GM19023 (cell line): ENCODE data around the gene PRDM11.

Source experiments
- ATAC-seq: cut with Tn5 transposase; IDR thresholded peaks from one replicate; pipeline ENCODE4 v1.9.1; 2021; ENCODE audit warnings: mild to moderate bottlenecking, moderate library complexity; ENCODE audit not compliant: unreplicated experiment

The PRDM11 gene

DNA sequence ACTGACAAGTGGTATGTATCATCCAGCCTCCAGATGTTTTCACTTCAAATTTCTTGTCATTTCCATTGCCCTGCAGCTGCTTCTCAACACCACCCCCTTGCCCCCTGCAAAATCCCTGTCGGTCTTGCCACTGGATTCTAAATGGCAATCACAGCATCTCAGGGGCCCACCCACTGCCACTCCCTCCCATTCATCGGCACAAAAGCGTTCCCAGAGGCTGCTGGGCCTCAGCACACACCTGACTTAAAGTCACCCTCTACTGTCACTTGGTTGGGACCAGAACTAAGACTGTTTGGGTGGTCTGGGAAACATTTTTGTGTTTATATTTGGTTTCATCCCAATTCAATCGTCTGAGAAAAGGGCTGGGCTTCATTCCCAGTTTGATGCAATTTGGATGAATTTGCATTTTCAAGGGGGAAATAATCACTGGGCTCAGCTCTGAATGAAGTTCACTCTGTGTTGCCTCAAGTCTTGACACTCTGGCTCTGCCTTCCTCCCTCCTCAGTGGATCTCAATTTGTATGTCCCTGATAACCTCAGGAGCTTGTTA, 112.6 kb downstream of the PRDM11 start:
- ATAC-seq, result no peak

DNA sequence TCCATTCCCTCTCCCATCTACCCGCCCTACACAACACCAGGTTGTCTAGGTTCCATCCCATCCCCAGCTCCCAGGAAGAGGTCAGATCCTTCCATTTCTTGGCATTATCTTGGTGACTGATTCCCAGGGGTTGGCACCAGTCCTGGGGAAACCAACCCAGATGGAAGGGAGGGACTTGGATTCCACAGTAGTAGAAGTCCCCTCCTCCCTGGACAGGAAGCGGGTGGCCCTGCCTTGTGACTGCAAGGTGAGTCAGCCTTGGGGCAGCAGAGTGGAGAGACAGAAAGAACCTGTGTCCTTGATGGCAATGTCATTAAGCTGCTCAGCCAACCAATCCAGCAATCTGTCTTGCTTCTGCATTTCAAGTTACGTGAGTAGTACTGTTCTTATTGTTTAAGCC, 113.2 kb downstream of the PRDM11 start:
- no peak for ATAC-seq

GRCh38 chr11:45260071-45260470, 113.6 kb downstream of the PRDM11 start:
- ATAC-seq, result no peak

DNA sequence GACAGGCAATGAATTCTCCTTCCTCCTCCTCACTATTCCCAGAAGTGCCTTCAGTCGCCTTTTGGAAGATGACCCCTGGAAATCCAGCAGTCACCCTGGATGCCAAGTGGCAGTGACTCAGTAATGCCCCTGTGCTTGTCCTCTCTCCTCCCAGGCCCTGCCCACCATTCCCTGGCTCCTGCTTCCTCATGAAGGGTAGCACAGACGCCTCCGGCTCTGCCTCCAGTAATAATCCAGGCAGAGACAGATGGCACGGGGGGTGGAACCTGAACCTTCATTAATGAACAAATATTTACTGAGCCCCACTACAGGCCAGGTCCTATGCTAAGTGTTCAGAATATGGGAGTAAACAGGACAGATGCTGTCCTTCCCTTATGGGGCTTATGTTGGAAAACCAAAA, 116.5 kb downstream of the PRDM11 start:
- no peak for ATAC-seq

GRCh38 chr11:45263773-45264172, 117.3 kb downstream of the PRDM11 start:
- ATAC-seq, result no peak

DNA sequence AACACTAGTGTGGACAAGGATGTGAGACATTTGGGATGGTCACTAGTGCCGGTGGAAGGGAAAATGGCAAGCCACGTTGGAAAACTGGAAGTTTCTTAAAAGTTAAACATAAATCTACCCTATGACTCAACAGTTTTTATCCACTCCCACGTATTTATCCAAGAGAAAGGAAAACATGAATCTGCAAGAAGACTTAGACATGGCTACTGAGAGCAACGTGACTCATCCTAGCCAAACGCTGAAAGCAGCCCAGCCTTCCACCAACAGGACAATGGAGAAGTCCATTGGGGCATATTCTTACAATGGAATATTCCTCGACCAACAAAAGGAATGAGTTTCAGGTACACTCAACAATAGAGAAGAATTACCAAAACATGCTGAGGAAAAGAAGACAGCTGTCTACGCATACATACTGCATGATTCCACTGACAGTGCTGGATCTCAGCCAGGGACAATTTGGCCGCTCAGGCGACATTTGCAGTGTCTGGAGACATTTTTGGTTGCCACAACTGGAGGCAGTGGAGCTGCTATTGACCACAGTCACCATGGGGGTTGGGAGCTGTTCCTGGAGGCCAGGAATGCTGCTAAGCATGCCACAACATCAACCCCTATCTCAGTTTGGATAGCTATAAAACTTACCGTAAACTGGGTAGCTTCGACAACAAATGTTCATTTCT, 118.5 kb downstream of the PRDM11 start:
- no peak for ATAC-seq

- ATAC-seq, result no peak
These were observed 119.7 kb downstream of the PRDM11 start for GRCh38 chr11:45265969-45266675.

GRCh38 chr11:45266676-45267020, 120.2 kb downstream of the PRDM11 start:
- no peak for ATAC-seq

- ATAC-seq, result no peak
These were observed 120.6 kb downstream of the PRDM11 start for GRCh38 chr11:45267052-45267451.

DNA sequence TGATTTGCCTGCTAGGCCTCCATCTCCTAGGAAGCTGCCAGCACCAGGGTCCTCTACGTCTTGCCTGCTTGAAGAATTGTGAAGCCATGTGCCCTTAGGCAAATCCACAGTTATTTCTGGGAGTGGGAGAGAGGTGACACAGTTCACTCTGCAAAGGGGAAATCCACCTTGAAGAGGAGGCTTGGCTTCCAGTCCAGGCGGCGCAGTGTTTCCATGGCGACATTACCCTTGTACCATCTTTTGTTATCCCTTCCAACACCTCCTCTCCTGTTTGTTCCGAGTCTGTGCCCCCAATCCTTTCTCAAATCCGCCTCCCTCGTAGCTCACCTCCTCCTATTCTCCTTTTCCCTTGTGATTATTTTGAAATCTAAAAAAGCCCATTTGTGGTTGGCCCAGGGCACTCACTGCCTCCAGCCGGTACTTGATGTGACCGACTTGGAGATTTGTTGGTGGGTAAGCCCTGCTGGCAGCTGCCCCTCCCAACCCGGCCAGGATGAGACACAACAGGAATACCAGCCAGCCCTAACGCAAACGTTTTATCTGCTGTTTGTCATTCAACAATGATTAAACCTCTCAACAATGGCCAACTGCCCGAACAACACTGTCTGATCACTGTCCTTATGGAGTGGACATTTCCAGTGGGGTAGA, 121.3 kb downstream of the PRDM11 start:
- ATAC-seq, result no peak

DNA sequence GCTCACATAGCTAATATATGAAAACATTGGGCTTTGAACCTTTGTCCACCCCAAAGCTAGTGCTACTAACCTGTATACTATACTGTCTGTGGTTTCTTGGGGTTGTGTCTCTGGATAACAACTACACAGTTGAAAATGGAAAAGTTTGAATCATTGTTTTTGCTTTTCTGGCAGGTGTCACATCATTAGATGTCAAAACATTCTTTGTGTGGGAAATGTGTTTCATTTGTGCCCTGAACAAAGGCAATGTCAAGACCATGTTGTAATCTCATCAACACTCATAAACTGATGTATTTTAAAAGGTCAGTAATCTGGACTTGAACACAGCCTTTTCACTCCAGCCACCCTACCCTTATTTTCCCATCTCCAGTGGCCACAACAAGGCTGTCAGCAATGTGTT, 123.2 kb downstream of the PRDM11 start:
- ATAC-seq, result no peak

GRCh38 chr11:45270946-45271716, 124.7 kb downstream of the PRDM11 start:
- ATAC-seq, result no peak

DNA sequence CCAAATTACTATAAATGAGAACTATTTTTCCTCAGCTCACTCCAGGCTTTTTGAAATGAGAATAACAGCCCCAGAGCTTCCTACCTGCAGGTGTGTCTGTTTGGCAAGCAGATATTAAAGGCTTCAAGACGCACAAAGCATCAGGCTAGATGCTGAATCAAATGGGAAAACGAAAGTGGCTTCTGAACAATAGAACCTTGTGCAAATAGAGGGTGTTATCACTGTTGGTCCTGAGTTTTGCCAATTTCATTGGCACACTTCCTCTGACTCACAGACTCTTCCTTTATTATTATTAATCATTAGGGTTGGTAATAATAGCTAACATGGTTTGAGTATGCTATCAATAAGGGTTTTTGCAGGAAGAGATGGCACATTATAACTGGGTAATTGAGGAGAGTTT, 126.3 kb downstream of the PRDM11 start:
- ATAC-seq, result no peak

GRCh38 chr11:45273509-45273908, 127.1 kb downstream of the PRDM11 start:
- ATAC-seq, result no peak

- no peak for ATAC-seq
These were observed 127.8 kb downstream of the PRDM11 start for GRCh38 chr11:45274206-45274605.

DNA sequence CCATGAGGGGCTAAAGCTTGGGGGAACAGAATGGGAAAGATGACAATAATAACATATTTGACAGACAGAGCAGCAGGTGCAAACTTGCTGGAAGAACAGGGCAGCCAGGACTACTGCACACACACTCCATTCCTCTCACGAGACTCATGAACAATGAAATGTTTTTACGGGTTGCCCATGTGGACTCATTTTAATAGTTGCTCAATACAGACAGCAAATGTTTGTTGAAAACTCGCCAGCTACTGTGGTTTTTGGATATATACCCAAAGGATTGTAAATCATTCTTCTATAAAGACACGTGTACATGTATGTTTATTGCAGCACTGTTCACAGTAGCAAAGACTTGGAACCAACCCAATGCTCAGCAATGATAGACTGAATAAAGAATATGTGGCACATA, 129.4 kb downstream of the PRDM11 start:
- no peak for ATAC-seq

DNA sequence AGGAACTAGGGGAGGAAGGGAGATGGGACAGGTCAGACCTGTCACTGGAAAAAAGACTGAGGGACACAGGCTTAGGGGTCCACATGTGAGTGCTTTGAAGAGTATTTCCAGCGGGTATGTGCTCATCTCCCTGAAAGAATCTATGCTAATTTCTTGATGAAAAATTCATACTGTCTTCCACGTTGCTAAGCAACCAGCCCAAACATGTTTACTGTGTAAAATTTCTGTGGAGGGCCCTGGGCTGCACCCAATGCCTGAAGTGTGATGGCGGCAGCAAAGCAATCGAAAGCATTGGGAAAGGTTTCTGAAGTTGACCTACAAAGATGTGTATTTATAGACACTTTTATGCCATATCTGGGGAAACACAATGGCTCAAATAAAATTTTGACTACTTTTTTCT, 132.3 kb downstream of the PRDM11 start:
- ATAC-seq, result no peak

DNA sequence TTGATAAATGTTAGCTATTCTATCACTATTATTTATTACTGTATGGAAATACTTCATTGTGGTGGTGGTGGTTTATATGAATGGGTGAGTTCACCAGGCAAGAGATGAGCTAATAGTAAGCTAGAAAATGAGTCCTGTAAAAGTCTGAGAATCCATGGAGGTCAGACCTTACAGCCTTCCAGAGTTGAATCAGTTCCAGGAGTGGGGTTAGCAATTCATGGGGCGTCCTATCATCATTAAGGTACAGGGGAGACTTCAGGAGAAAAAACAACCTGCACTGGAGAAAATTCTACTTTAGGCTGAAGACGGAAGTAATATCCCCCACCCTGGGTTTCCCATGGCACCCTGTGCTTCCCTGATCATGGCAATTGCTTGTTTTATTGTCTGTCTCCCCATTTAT, 133.2 kb downstream of the PRDM11 start:
- no peak for ATAC-seq

DNA sequence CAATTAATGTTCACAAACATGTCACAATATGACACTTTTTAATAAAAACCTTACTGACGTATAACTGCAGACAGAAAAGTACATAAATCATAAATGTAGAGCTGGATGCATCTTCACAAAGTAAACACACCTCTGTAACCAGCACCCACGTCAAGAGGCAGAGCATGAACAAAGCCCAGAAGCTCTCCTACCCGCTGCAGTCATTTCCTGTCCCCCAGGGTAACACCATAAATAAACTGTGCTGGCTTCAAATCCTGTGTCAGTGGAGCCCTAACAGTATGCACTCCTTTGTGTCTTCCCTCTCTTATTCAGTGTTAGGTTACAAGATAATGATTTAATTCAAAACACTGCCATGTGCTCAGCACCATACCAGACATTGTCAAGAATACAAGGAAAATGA, 134.0 kb downstream of the PRDM11 start:
- ATAC-seq, result no peak

DNA sequence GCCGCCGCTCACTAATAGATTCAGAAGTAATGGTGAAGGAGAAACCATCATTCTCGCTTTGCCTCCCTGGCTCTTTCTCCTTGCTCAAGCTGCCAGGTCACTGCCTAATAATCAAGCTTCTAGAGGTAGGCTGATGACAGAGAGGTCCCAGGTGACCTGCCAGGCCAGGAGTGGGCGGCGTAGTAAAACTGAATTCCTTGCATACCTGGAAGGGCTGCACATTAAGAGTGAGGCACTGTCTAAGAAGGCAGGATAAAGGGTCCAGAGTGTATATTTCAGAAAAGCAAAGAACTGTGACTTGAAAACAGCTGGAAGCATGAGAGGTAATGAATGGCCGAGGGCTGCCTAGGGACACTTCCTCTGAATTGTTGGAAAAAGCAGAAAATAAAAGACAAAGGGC, 135.6 kb downstream of the PRDM11 start:
- ATAC-seq, result no peak
